Posterior vena cava (tissue), 2 donors: Measurements from ENCODE around the gene HERC4. TPM values are rescaled to one million over a fixed set of nuclear protein-coding genes. Genes with fewer than 3 reads are reported as not detected.
"Not testable (repeated sequence)": the region's sequence is repeated elsewhere in the genome, so short reads cannot be mapped to it uniquely, and the experiment has no call there.

Experiments used
- DNase-seq: peaks from one replicate; pipeline ENCODE4 v3.0.0-alpha.2; 2020; ENCODE audit warnings: low spot score
- intact Hi-C, 2 donors: fragments of 100-400 bp; cut with DNase I; formaldehyde crosslinking; loops; one replicate each; pipeline versions ENCODE4 v1.14.1 to v1.14.2; 2022 to 2023
- total RNA-seq, 2 donors: library from RNA; stranded (reverse); fragmentation: NEBNext Ultra II Directional; extraction: Animal tissue kit (Norgen Biotek cat#: 25700); gene quantifications; one replicate each; pipeline ENCODE4 v1.2.1, GENCODE V29; 2021
- donor health status: DM: yes; HTN: yes; CAD: no.
- donor health status: DM: yes; HTN: yes; CAD: no.

Gene HERC4
- total RNA-seq, 2 donors from 2014 or later: 50.4 to 72.0 TPM

DNA sequence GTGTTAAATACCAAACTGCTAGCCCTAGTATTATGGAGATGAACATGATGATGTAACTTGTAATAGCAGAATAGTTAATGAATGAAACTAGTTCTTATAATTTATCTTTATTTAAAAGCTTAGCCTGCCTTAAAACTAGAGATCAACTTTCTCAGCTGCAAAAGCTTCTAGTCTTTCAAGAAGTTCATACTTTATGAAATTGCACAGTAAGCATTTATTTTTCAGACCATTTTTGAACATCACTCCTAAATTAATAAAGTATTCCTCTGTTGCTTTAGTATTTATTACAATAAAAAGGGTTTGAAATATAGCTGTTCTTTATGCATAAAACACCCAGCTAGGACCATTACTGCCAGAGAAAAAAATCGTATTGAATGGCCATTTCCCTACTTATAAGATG, 157.4 kb downstream of the HERC4 start:
- intact Hi-C loops: no loop called here
- DNase-seq: no peak

GRCh38 chr10:67917169-67917568, 157.9 kb downstream of the HERC4 start:
- DNase-seq: no peak
- intact Hi-C loops: no loop called here

GRCh38 chr10:67914777-67915340, 160.2 kb downstream of the HERC4 start:
- intact Hi-C loops: no loop called here
- no peak for DNase-seq

- intact Hi-C loops: no loop called here
- no peak for DNase-seq
Measured at GRCh38 chr10:67912331-67912946, 162.6 kb downstream of the HERC4 start.

- intact Hi-C loops: no loop called here
- DNase-seq: no peak
Measured at GRCh38 chr10:67903581-67903980, 171.5 kb downstream of the HERC4 start.

DNA sequence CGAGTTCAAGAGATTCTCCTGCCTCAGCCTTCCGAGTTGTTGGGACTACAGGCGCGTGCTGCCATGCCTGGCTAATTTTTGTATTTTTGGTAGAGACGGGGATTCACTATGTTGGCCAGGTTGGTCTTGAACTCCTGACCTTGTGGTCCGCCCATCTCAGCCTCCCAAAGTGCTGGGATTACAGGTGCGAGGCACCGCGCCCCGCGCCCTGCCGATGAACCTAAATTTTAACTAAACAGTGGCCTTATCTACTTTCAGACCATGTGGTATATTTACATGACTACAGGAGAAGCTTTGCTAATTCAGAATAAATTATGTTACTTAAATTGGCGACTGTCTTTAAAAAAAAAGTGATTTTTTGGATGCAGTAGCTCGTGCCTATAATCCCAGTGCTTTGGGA, 181.4 kb downstream of the HERC4 start:
- DNase-seq: no peak
- intact Hi-C loops: no loop called here

DNA sequence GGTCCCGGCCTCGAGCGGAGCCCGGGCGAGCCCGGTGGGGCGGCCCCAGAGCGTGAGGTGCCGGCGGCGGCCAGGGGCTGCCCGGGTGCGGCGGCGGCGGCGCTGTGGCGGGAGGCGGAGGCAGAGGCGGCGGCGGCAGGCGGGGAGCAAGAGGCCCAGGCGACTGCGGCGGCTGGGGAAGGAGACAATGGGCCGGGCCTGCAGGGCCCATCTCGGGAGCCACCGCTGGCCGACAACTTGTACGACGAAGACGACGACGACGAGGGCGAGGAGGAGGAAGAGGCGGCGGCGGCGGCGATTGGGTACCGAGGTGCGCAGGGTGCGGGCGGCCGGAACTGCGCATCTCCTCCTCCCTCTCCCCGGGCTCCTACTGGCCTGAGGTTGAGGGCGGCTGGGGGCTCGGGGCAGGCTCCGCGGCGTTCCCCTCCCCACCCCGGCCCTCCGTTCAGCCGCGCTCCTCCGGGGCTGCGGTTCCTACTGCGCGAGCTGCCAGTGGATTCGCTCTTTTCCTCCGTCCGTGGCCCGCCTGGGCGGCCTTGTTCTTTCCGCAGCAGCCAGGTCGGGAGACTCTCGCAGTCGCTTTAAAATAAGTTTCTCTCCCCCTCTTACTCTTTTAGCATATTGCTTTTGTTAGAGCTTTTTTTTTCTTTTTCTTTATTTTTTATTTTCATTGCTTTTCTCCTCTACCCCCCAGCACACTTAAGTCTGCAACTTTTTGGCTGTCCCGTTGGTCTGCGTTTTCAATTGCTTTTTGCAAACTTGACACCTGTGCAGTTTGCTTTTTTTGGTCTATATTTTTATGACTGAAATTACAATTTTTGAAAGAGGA, 190.0 kb downstream of the HERC4 start:
- intact Hi-C loops: no loop called here

GRCh38 chr10:67884313-67884841, 190.7 kb downstream of the HERC4 start, which contains the start of gene SIRT1:
Gene SIRT1 (plus strand): TSS chr10:67884656. CDS start chr10:67884722, 66 bp downstream.
- peak; percentile 99 for DNase-seq
- intact Hi-C loops: no loop called here

More for the DNA sequence above, 190.0 kb downstream of the HERC4 start:
- DNase-seq: peak; percentile 96

GRCh38 chr10:67883710-67884312, 191.3 kb downstream of the HERC4 start:
- no peak for DNase-seq

GRCh38 chr10:67878133-67878532, 196.9 kb downstream of the HERC4 start:
- no peak for DNase-seq
- intact Hi-C loops: no loop called here

More at GRCh38 chr10:67883710-67884312, 191.3 kb downstream of the HERC4 start:
- intact Hi-C loops: no loop called here

DNA sequence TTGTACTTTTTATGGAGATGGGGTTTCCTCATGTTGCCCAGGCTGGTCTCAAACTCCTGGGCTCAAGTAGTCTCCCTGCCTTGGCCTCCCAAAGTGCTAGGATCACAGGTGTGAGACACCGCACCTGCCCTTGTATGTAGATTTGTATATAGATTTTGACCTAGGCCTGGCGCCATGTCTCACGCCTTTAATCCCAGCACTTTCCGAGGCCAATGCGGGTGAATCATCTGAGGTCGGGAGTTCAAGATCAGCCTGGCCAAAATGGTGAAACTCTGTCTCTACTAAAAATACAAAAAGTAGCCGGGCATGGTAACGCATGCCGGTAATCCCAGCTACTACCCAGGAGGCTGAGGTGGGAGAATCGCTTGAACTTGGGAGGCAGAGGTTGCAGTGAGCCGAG, 197.7 kb downstream of the HERC4 start:
- intact Hi-C loops, DNase-seq: not testable (repeated sequence)

GRCh38 chr10:67875340-67876238, 199.5 kb downstream of the HERC4 start:
- intact Hi-C loops: no loop called here
- no peak for DNase-seq

Other genes with a start within 250 kb of the HERC4 start
- gene DNAJC12, start 237.1 kb downstream of the HERC4 start, total RNA-seq: 1 to 10 TPM; 2.7 to 4.0 TPM
- gene SIRT1, start 190.6 kb downstream of the HERC4 start, total RNA-seq: 10 to 100 TPM; 19.5 to 21.6 TPM
- 1 to 10 TPM in 1 of 2 donors, under 1 TPM in 1; 0.23 to 2.5 TPM for gene MYPN, start 34.2 kb upstream of the HERC4 start, total RNA-seq
- not detected for gene ATOH7, start 156.8 kb upstream of the HERC4 start, total RNA-seq